ENCODE measurements around the gene BAIAP3.

BAIAP3 gene

GRCh38 chr16:1336619-1337018, 3.2 kb downstream of the BAIAP3 start:
- Histone ChIP-seq H3K27me3 (ENCODE audit: insufficient read depth, poor library complexity, severe bottlenecking) (peaks cover 61% of the 10 kb centered on the region), H3K27ac (replicated peaks) (no peak overlapping the region), H3K4me3 (replicated peaks; ENCODE audit: insufficient read depth, low read length) (no peak overlapping the region)
- TF ChIP-seq REST (IDR thresholded peaks at IDR 0.05; ENCODE audit: insufficient replicate concordance, low read depth) (no peak), SPI1 (IDR thresholded peaks at IDR 0.05; ENCODE audit: borderline replicate concordance, low read depth) (no peak), POLR2AphosphoS5 (IDR thresholded peaks at IDR 0.05; ENCODE audit: low read depth) (no peak), GABPA (IDR thresholded peaks at IDR 0.05; ENCODE audit: low read depth) (no peak), CTCF (IDR thresholded peaks at IDR 0.05; ENCODE audit: insufficient read depth, low read length) (no peak)
- no peak for DNase-seq (ENCODE audit: low read depth in 1 of 2, low spot score in 1 of 2)

- DNase-seq (ENCODE audit: low read depth in 1 of 2, low spot score in 1 of 2), result no peak
Observed at GRCh38 chr16:1337486-1337885, 4.0 kb downstream of the BAIAP3 start.

More at GRCh38 chr16:1337486-1337885, 4.0 kb downstream of the BAIAP3 start:
- H3K27ac ChIP-seq (replicated peaks), result no peak overlapping the region
- TF ChIP-seq POLR2AphosphoS5 (IDR thresholded peaks at IDR 0.05; ENCODE audit: low read depth) (no peak), SPI1 (IDR thresholded peaks at IDR 0.05; ENCODE audit: borderline replicate concordance, low read depth) (no peak), REST (IDR thresholded peaks at IDR 0.05; ENCODE audit: insufficient replicate concordance, low read depth) (no peak), GABPA (IDR thresholded peaks at IDR 0.05; ENCODE audit: low read depth) (no peak), CTCF (IDR thresholded peaks at IDR 0.05; ENCODE audit: insufficient read depth, low read length) (no peak)
- no peak overlapping the region for H3K4me3 ChIP-seq (replicated peaks; ENCODE audit: insufficient read depth, low read length)
- peaks cover 53% of the 10 kb centered on the region for H3K27me3 ChIP-seq (ENCODE audit: insufficient read depth, poor library complexity, severe bottlenecking)

Data from HL-60 (cell line).